Mucosa of descending colon (tissue), 3 donors: ENCODE results near the gene ZNF639. TPM values are rescaled to one million over a fixed set of nuclear protein-coding genes. Genes with fewer than 3 reads are reported as not detected.

Experiments
- ATAC-seq: fragments of 200-7000 bp; cut with Tn5 transposase; one replicate; pipeline ENCODE4 v1.9.1; 2020; ENCODE audit warnings: mild to moderate bottlenecking, moderate library complexity
- DNase-seq, 3 donors: peaks; one replicate each; pipeline ENCODE4 v3.0.0-alpha.2; 2020
- H3K36me3 ChIP-seq: fragments of 200-600 bp; one replicate; pipeline ENCODE4 v1.8.0; 2021; ENCODE audit warnings: low read depth, mild to moderate bottlenecking
- H3K4me1 ChIP-seq: fragments of 200-600 bp; one replicate; pipeline ENCODE4 v1.8.0; 2021; ENCODE audit warnings: low read depth, mild to moderate bottlenecking
- H3K4me3 ChIP-seq: fragments of 200-600 bp; one replicate; pipeline ENCODE4 v1.8.0; 2021; ENCODE audit warnings: mild to moderate bottlenecking
- H3K9me3 ChIP-seq: fragments of 200-600 bp; one replicate; pipeline ENCODE4 v1.8.0; 2021; ENCODE audit warnings: mild to moderate bottlenecking
- intact Hi-C, 2 donors: fragments of 100-400 bp; cut with DNase I in 1 of 2; cut with micrococcal nuclease in 1 of 2; formaldehyde crosslinking; loops; one replicate each; pipeline versions ENCODE4 v1.11.0 to v1.11.1; 2022; cut with DNase I, micrococcal nuclease
- total RNA-seq, 3 donors: library from RNA; stranded (reverse); fragmentation: NEBNext Ultra II Directional in 2 of 3; extraction: Animal tissue kit (Norgen Biotek cat#: 25700) in 2 of 3; gene quantifications; one replicate each; pipeline versions ENCODE4 v1.2.1 to v1.2.4, GENCODE V29; 2021 to 2023
- TF ChIP-seq, protein P1 (sequence below): fragments of 200-600 bp; IDR thresholded peaks from one replicate; pipeline ENCODE4 v1.8.0; 2022; ENCODE audit warnings: antibody characterized with exemption, mild to moderate bottlenecking
- donor health status: DM: no; HTN: no; CAD: no; lungs with moderate emphysema.
- donor health status: DM: no; HTN: no; CAD: no.
- donor health status: DM: no; HTN: yes; CAD: no.

ZNF639 gene
- total RNA-seq, 3 donors from 2014 or later, result 18.4 to 41.2 (median 22.9) TPM

DNA sequence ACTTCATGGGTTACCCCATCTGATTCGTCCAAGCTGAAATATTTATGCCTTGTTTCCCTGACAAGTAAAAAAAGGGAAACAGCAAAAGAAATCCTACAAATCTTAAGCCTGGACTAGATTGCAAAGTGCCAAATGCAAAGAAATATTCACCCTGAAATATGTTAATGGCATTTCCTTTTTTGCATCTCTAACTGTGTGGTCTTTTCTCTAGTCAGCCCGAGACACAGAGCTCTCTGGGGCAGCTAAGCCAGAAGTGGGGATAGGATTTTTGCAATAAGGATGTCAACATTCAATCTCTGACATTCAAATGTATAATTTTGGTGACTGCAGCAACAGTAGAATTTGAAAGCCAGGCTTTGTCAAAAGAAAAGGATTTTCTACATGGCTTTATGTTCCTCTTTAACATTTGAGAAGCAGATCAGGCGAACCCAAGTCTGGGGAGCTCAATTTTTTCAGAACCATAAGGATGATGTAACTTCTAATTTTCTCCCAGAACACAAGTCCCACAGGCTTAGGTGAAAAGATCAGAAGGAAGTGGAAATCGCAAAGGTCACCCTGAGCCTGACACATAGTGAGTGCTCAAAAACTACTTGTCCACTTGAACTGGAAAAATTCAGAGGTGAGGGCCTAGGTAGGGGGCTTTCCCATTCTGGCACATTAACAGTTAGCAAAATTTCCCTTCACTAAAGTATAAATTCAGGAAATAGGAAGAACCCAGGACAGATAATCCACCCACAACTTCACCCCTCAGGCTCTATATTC lies 43.7 kb upstream of the ZNF639 start:
- DNase-seq, result no peak
- H3K36me3 ChIP-seq, result no peaks in the 10 kb centered on the region
- H3K9me3 ChIP-seq, result no peaks in the 10 kb centered on the region
- no peak for ATAC-seq
- TF ChIP-seq, protein P1, sequence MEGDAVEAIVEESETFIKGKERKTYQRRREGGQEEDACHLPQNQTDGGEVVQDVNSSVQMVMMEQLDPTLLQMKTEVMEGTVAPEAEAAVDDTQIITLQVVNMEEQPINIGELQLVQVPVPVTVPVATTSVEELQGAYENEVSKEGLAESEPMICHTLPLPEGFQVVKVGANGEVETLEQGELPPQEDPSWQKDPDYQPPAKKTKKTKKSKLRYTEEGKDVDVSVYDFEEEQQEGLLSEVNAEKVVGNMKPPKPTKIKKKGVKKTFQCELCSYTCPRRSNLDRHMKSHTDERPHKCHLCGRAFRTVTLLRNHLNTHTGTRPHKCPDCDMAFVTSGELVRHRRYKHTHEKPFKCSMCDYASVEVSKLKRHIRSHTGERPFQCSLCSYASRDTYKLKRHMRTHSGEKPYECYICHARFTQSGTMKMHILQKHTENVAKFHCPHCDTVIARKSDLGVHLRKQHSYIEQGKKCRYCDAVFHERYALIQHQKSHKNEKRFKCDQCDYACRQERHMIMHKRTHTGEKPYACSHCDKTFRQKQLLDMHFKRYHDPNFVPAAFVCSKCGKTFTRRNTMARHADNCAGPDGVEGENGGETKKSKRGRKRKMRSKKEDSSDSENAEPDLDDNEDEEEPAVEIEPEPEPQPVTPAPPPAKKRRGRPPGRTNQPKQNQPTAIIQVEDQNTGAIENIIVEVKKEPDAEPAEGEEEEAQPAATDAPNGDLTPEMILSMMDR, result no peak
- H3K4me3 ChIP-seq, result no peak overlapping the region
- H3K4me1 ChIP-seq, result no peaks in the 10 kb centered on the region
- intact Hi-C loops, result no loop called here

DNA sequence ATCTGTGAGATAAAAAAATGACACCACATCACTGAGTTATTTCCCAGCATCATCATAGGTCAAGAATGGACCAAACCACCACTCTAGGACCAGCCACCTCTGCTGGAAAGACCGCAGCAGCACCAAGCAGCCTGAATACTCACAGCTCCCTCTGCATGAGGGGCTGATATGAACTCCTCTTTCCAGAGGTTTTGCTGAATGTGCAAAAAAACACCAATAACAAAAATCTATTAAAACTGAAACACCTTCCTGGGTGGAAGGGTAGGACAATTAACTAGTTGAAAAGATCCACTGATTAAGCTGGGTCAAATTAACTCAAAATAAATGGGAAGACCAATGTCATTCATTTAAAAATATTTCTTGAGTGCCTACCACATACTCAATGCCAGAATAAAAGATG lies 43.0 kb upstream of the ZNF639 start:
- no peak for ATAC-seq
- Histone ChIP-seq H3K9me3 (no peaks in the 10 kb centered on the region), H3K36me3 (no peaks in the 10 kb centered on the region), H3K4me1 (no peaks in the 10 kb centered on the region), H3K4me3 (no peak overlapping the region)
- TF ChIP-seq, protein P1, result no peak
- no peak for DNase-seq
- intact Hi-C loops, result no loop called here

DNA sequence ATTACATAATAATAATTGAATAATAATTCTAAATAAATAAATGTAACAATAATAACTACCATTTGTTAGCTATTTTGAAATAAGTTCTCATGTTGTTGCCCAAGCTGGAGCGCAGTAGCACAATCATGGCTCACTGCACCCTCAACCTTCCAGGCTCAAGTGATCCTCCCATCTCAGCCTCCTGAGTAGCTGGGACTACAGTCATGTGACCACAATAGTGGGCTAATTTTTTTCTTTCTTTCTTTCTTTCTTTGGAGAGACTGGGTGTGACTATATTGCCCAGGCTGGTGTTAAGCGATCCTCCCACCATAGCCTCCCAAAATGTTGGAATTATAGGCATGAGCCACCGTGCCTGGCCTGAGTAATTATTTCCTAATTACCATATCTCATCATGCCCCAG lies 41.0 kb upstream of the ZNF639 start:
- TF ChIP-seq, protein P1, result no peak

DNA sequence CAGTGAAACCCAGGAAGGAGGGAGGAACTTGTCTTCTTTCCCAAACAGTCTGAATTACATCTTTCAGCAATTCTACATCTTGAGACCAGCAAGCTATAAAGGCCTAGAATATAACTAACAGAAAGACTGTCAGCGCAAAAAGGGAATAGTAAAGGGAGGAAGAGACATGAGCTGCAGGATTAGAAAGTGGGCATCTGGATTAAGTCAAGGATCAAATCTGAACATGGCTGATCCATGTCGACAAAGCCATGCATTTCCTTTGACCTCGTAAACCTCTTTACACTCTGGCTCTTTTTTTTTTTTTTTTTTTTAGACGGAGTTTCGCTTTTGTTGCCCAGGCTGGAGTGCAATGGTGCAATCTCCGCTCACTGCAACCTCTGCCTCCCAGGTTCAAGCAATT lies 36.5 kb upstream of the ZNF639 start:
- Histone ChIP-seq H3K36me3 (no peaks in the 10 kb centered on the region), H3K4me3 (no peak overlapping the region), H3K4me1 (no peaks in the 10 kb centered on the region), H3K9me3 (no peaks in the 10 kb centered on the region)
- DNase-seq (no peak), ATAC-seq (no peak)
- TF ChIP-seq, protein P1, result no peak
- intact Hi-C loops, result no loop called here

More for the DNA sequence above, 41.0 kb upstream of the ZNF639 start:
- no peak overlapping the region for H3K4me3 ChIP-seq
- intact Hi-C loops, result no loop called here
- DNase-seq, result no peak
- no peaks in the 10 kb centered on the region for H3K36me3 ChIP-seq
- no peaks in the 10 kb centered on the region for H3K9me3 ChIP-seq
- no peak for ATAC-seq
- H3K4me1 ChIP-seq, result no peaks in the 10 kb centered on the region

DNA sequence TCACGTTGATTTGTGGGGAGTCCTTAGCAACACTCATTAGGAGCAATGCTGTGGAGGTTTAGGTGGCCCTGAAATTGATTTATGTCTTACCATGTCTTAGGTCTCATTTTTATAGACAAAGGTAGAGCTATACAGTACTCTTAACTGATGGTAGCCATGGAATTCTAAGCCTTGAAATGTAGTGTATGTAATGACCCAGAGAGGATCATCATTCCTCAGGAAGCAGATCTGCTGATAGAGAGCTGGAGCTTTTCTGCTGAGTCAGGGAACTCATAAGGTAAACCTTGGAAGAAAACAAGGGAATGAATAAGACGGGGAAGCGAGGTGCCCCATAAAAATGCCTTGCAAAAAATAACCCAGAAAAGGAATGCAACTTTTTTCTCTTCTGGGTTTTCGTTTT lies 34.0 kb upstream of the ZNF639 start:
- no peak overlapping the region for H3K4me3 ChIP-seq
- ATAC-seq (no peak), DNase-seq (no peak)
- H3K9me3 ChIP-seq, result no peaks in the 10 kb centered on the region
- TF ChIP-seq, protein P1, result no peak
- no peaks in the 10 kb centered on the region for H3K36me3 ChIP-seq
- intact Hi-C loops, result no loop called here
- no peaks in the 10 kb centered on the region for H3K4me1 ChIP-seq
